Urothelium cell line (cell line): ENCODE results near the gene RPAP3.

Experiments
- DNase-seq: peaks from one replicate; pipeline ENCODE4 v3.0.0; 2011; ENCODE audit warnings: low spot score, mixed read lengths
- FAIRE-seq: peaks from 2 replicates; lab custom pipeline; 2011; peaks lifted over from hg19 to GRCh38; lab: Jason Lieb, UNC

The RPAP3 gene

DNA sequence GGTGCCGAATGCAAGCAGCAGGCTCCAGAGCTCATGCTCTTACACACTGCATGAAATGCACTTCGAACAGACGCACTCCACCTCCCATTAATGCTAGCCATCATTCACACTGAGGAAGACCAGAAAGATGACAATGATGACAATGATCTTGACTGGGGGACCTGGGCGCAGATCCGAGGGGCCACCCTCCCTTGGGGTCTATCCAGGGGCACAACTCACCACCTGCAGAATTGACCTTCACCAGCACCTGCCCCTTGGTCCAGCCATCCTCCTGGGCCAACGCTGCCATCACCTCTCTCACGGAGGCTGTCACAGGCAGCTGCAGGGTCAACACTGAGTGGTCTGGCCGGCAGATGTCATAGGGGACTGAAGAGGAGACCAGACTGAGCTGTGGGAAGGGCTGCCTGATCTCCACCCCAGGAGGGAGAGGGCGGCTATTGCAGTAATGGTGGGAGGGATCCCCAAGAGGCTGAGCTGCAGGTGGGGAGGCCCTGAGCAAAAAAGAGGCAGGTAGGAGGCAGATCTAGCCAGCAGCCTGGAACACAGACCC is 37.6 kb upstream of the RPAP3 start:
- no peak for FAIRE-seq

DNA sequence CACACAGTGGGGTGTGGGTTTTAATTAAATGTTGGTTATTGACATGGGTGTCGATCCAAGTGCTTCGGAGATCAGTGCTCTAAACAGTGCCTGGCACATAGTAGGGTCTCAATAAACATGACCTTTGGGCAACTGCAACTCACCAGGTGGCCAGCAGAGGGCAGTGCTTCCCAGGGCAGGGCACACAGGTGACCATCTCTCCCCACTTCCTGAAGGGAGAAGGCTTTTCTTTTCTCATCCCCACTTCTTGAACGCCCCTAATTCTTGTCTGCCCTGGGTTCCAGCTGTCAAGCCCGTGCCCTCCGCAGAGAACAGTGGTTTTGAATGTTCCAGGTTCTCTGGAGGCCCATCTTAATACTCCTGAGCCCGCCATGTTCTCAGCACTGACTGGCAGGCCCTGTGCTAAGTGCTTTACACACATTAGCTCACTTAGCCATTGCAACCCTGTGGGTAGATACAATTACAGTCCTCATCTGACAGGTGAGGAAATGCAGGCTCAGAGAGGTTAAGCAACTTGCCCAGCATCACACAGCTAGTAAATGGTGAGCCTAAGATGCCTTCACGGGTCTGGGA is 36.5 kb upstream of the RPAP3 start:
- DNase-seq (peak; percentile 62), FAIRE-seq (peak; percentile 83)

More for the DNA sequence above, 37.6 kb upstream of the RPAP3 start:
- no peak for DNase-seq

DNA sequence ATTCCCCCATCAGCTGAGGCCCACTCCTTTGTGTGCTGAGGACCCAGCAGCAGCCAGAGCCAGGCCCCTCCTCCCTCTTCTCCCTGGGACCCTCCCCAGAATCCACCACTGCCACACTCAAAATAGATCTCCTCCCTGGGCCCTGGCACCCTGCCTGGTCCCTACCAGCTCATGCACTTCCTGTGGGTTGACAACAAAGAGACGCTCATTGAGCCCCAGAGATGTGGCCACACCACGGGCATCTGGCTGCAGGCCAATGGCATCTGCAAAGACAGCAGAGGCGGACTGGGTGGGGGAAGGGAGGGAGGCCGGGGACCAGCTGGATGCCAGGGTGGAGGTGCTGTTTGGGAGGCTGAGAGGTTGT is 35.5 kb upstream of the RPAP3 start:
- DNase-seq, result peak; percentile 87
- peak; percentile 27 for FAIRE-seq

DNA sequence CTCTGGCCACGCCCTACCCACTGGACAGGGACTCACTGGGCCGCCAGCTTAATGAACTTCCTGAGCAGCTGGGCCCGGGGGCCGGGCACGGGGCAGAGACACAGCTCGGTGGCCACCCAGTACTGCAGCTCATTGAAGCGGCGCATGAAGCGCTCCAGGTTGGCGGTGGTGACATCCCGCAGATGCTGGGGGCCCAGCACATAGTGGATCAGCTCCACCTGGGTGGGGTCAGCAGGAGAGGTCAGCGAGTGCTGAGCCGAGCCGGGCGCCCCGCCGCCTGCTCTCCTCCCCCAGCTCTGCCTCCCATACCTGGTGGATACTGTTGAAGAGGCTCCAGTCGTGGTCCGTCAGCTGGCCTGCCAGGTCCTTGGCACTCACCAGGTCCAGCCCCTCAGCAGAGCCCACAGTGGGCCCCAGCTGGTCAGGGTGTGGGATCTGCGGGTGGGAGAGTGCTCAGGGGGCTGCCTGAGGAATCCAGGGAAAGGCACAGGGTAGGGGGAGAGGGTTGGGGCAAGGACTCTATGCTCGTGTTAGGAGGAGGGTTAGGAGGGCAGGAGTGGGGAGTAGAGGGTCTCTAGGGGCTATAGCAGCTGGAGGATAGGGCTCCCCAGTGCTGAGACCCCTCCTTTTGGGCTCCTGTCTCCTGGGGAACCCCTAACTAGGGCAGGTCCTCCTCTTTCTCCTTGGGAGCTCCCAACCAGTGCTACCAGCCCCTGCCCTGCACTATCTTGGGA is 34.9 kb upstream of the RPAP3 start:
- DNase-seq (no peak), FAIRE-seq (no peak)

DNA sequence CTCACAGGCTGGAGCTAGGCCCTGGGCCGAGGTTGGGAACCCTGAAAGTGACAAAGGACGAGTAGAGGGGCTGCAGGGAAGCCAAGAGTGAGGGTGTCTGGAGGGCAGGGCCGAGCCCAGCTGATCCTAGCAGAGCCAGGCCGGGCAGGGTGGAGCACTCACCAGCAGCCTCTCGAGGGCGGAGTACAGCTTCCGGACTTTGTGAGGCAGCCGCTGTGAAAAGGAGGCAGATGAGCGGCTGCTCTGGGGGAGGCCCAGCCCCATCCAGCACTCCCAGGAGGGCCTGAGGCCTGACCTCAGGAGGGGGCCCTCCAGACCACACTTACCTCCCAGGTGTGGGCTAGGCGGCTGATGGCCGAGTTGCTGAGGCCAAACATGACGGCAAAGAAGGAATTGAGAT is 34.1 kb upstream of the RPAP3 start:
- no peak for DNase-seq
- FAIRE-seq, result no peak

DNA sequence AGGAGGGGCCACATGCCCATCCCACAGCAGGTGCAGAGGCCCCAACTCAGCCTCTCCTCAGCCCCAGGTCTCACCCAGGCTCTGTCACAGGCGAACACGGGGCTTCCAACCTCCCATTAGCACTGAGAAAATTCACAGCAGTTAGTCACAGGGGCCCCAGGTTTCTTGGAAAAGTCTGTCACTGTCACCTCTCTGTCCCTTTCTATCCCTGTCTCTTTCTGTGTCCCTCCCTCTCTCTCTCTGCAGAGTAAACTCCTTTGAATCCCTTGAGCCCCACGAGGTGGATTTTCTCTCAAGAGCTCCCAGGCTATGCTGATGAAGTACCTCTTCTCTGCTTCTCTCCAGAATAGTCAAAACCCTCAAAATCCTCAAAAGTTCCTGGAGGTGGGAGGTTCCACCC is 33.5 kb upstream of the RPAP3 start:
- FAIRE-seq (no peak), DNase-seq (no peak)

DNA sequence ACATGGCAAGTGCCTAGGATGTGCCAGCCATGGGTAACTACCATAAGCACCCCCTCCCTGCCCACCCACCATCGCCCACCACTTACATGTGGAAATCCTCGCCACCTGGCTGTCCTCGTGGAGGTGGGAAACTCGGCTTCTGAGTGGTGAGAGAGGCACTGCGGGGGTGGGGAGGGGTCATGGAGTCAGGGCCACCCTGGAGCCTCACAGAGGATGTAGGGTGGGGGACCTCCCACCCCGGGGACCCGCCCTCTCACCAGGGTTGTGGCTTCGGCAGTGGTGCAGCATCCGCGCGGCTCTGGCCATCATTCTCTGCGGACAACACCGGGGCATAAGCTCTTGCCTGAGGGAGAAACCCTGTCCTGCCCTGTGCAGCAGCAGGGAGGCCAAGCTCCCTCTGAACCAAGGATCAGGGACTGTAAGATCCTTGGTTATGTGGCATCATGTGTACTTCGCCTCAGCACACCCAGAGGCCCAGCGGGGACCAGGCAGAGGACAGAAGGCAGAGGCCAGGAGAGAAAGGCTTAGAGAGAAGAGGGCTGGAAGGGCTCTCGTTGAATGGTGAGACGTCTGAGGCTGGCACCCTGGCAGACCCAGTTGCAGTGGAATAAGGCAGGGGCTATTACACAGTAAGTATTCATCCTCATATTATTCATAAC is 32.2 kb upstream of the RPAP3 start:
- FAIRE-seq, result no peak

DNA sequence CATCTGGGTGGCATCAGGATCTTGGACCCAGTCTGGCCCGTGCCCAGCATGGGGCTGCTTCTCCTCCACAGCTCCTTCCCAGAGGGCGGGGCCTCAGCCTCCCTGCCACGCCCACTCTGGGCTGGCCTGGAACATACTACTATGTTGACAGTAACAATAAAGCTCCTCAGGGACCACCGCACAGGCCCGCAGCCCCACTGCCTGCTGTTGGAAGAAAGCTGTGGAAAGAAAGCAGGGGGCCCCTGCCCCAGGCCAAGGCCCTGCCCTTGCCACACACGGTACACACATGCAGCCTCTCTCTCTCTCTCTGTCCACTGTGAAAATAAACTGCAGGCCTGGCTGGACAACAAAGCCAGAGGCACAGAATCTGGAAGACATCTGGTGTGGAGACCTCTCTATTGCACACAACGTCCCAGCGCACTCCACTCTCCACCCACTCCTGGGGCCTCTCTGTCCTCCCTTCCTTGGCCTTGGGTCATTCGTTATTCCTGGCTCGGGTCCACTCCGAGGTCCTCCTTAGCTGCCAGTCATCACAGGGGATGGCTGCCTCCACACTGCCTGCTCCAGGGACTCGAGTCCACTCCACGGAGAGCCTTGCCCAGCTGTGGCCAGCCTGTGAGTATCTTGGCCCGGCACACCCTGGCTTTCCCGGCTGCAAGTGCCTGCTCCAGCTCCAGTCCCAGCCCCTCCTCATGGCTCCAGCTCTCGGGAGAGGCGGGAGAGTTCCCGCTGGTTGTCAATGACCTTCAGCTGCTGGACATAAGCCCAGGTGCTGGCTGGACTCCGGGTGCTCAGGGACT is 31.2 kb upstream of the RPAP3 start:
- DNase-seq (no peak), FAIRE-seq (no peak)

More for the DNA sequence above, 32.2 kb upstream of the RPAP3 start:
- no peak for DNase-seq

DNA sequence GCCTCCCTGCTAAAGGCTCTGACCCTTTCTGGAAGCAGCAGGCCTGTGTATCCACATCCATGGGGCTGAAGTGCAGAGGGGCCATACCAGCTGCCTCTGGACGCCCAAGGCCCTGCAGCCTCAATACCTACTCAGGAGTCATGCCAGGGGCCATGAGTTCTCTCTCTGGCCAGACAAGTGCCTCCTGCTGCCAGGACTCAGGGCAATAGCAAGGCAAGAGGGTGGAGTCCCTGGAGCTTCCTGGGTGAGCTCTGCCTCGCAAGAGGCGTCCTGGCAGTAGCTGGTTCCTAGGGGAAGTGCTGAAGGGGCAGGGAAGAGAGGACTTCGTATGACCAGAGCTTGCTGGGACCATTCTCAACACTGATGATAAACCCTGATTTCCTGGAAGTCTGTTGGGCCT is 30.4 kb upstream of the RPAP3 start:
- DNase-seq (no peak), FAIRE-seq (no peak)

DNA sequence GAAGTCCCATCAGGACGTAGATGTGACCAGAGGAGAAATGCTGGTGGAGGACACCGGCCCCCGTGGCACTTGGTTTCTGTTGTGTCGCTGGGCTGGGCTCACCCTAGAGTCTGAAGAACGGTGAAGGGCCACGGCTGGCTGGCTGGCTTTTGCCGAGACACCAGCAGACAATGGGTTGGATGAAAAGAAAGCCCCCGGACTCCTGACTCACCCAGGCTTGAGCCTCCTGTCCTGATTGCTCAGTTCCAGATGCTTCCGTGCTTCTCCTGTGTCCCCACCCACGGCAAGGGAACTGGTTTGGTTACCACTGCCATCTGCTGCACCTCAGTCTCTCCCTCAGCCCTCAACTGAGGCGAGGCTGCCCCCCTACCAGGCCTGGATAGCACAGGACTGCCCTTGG is 29.8 kb upstream of the RPAP3 start:
- FAIRE-seq, result no peak
- DNase-seq, result no peak

DNA sequence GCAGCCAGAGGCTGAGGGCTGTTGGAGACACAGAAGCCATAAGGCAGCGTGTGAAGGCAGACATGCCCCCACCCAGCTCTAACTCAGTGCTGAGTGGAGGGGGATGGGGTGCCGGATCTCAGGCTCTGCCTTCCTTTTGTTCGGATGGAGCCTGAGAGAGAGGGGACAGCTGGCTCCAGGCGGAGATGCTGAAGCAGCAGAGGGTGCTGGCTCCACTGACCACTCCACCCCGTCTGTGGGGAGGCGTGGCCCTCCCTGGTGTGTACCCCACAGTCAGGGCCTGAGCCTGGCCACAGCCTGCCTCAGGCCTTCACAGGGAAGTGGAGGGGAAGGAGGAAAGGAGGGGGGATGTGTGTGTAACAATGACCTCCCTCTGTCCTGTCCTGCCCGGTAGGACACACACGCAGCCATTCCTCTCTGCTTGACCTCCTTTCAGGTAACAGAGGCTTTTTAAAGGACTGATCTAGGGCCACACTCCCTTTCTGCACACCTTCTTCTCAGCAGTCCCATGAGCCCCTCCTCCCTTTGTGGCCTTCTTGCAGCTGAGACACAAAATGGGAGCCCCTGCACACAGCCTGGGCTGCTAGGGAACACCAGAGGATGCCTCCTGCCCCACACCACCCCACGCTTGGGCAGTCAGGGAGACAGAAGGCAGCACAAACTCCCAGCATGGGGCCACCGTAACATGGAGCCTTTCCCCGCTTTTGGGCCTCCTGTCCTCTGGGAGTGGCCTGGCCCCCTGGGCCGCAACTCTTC is 29.1 kb upstream of the RPAP3 start:
- FAIRE-seq (no peak), DNase-seq (no peak)

DNA sequence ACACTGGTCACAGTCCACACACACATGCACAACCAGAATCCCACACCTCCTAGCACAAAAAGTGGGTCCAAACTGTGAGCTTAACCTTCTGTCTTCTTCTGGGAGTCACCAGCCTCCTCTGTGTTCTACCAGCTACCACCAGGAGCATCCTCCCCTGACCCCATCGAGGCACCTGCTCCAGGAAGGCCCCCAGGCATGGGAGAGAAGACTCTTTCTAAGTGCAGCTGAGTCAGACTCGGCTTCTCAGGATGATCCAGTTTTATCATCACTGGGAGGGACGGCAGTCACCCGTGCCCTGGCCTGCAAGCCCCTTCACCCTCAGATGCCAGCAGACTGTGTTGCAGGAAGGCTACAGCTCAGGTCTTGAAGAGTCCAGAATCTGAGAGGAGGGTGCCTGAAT is 27.3 kb upstream of the RPAP3 start:
- DNase-seq (no peak), FAIRE-seq (no peak)

DNA sequence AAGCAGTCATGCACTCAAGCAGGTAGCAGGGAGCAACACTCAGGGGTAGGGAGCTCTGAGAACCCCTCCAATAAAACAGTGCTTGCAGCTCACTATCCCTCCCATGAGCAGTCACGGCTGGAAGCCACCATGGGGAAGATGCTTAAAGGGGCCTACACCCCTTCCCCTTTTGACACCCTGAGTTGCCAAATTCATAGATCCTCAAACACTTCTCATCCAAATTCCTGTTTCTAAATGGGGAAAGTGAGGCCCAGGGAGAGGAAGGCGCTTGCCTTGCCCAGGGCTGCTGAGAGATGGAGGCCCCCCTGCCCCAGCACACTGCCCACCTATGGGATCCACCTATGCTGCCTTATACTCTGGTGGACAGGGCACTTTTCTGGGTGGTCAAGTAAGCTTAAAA is 26.7 kb upstream of the RPAP3 start:
- FAIRE-seq (no peak), DNase-seq (no peak)

DNA sequence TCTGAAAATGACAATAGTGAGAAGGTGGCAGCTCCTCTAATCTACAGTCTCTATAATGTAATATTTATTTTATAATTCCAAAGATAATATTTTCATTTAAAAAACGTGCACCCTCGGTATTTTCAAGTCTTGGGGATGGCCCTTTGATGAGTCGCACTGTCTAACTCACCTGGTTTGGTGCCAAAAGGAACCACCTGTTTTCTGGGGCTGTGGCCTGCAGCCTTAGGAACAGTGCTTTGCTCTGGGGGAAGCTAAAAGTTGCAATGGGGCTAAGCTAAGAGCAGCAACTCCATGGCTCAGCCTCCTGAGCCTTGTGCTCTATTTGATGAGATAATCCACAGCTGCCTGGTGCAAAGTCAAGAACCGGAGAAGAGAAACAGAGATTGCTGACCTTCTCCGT is 25.9 kb upstream of the RPAP3 start:
- DNase-seq (no peak), FAIRE-seq (no peak)

DNA sequence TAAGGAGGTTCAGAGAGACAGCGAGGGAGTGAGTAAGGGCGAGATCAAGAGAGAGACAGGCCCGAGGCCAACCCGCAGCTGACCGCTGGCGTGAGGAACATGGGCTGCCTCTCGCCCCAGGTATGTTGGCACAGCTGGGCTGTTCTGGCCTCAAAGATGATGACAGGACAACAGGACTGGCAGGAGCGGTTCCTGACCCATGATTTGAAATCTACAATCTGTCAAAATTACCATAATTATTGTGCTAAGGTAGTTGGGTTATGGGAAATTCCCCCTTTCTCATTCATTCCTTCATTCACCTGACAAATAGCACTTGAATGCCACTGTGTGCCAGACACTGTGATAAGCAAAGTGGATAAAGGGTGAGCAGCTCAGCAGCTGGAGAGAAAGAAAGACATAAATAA is 24.5 kb upstream of the RPAP3 start:
- FAIRE-seq, result no peak
- DNase-seq, result no peak

DNA sequence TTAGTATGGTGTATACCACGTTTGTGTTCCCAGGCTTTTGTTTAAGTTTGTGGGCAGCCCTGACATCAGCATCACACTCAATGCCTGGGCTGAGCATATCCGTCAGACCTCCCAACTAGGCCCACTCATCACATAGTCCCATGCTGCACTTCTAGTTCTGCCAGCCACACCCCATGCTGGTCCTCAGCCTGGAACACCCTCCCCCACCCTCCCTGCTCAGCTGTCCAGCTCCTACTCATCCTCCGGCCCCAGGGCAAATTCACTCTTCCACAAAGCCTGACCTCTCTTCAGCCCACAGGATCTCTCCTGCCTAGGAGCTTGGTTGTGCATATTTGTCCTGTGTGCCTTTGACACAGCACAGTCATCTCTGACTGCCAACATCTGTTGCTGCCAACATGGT is 23.4 kb upstream of the RPAP3 start:
- FAIRE-seq (no peak), DNase-seq (no peak)

DNA sequence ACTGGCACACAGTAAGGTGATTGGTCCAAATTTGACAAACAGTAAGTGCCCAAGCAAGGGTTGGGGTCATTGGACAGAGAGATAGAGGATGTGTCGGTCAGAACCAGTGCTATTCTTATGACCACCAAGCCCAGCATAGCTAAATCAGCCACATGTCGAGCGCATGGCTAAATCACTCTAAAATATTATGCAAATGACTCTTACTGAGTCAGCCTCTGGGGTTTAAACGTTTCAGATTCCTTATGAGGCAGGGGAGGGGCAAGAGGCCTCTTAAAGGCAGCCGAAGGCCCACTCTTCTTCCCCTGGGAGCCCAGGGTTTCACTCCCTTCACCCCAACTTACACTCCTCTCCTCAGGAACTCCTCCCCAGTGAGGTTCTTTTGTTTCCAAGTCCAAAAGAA is 20.1 kb upstream of the RPAP3 start:
- DNase-seq (no peak), FAIRE-seq (no peak)

DNA sequence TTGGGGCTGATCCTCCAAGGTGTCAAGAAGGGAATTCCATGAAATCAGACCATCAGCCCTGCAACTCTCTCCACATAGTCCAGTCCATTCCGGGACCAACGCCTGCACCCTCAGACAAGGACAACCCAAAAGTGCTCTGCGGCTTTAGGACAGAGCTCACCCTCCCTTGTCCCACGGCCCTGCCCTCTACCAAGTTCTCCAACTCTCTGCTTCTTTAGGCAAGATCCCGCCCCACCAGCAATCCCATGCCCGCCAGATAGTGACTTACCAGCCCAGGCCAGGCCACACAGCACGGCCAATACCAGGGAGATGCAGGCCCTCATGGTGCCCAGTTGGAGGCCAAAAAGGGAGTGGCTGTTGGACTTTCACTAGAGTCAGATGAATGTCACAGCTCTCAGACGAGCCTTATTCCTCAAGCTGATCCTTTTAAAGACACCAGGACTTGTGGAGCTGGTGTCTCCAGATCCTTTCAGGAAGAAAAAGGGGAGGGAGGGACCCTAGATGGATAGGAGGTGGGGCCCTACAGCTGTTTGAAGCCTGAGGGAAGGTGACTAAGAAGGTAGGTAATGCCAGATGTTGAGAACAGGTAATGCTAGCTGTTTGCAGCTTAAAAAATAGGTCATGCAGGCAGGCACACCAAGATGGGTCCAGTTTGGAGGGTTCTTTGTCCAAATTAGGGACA is 19.4 kb upstream of the RPAP3 start, which contains the start of gene ENDOU:
Gene ENDOU (minus strand): TSS at position 400 of the 682 bp plus-strand sequence. CDS start 77 bp downstream, at position 323.
- FAIRE-seq, result no peak

DNA sequence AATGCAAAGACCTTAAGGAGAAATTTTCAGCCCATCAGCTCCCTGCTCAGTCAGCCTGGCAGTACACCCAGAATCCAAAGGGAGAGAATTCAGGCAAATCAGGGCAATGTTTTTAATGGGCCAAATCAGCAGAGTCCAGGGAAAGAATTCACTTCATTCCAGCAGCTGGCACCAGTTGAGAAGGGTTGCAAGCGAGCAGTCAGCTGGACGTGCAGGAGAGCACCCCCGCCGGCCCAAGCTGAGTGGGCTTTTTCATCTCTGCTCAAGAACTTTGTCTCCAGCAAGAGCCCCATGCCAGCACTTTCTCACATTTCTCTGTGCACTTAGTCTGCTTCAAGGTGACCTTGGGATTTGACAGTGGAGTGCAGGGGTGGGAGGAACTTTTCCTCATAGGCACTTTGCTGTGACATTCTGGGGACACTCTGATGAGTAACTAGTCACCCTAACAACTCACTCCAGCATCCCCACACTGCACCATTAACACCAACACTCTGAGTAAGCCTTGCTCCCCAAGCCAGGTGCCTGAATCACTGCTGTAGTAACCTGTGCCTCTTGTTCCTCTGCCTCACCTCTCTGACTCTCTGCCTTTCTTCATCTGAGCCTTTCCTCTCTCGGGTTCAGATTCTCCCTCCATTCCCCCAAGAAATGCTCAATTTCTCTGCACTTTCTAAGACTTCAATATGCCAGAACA is 17.3 kb upstream of the RPAP3 start:
- no peak for DNase-seq
- no peak for FAIRE-seq

More for the DNA sequence above, 19.4 kb upstream of the RPAP3 start, which contains the start of gene ENDOU:
- DNase-seq, result no peak
